Fibroblast of skin of right quadriceps (primary cell): Measurements from ENCODE around the gene SORD.
A peak's percentile ranks its signal among the peaks of the same experiment; 100 is the strongest.
"Not testable (repeated sequence)": the region's sequence is repeated elsewhere in the genome, so short reads cannot be mapped to it uniquely, and the experiment has no call there.

Source experiments
- DNase-seq: peaks from one replicate; pipeline ENCODE4 v3.0.0-alpha.2; 2013

The SORD gene

DNA sequence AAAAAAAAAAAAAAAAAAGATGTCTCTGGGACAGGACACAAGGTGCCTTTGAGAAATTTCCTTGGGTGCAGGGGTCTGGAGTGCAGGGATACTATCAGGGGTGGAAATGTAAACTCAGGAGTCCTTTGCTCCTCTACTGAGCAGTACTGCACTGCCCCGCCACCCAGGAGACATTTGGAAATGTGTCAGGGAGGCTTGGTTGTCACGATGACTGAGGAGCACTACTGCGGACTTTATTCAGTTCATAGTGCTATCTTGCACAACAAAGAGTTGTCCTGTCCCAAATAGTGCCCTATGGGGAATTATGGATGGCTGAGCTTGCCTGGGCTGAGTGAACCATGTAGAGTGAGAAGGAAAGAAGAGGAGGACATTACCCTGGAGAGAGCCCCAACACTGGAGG is 2.6 kb downstream of the SORD start:
- not testable (repeated sequence) for DNase-seq

DNA sequence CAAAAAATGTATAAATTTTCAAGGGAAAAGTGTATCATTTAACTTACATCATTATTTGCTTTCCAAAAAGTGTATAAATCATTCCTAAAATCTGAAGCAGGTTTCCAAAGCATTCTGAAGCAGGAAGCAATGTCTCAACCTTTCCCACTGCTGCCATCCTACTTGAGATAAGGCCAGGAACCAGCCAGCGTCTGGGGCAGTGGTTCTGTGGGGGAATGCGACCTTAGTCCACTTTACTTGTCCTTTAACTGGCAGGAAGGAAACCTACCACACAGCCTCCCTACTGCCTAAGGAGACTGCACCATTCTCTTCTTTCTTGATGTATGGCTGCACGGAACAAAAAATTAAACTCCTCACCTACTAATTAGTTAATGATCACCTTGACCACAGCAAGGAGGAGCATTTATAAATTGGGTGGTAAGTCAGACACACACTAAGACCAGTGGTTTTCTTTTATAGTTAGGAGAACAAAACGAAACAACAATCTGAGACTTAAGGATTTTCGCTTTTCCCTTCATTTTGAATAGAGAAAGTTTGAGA is 3.7 kb downstream of the SORD start:
- no peak for DNase-seq

DNA sequence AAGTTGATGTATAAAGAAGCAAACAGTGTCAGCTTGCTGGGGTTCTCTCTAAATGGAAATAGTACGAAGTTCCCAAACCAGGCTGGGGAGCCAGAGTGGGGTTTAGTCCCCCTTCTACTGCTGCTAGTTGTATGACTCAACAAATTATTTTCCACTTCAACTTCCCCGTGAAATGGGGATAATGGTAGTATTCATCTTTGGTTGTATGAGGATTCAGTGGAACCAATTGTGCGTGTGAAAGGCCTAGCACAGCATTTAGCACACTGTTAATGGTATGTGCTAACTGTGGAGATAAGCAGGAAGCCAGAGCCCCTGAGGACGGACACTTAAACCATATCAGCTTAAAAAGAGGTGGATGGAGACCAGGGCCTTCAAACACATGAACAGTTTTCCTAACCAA is 4.2 kb downstream of the SORD start:
- no peak for DNase-seq

DNA sequence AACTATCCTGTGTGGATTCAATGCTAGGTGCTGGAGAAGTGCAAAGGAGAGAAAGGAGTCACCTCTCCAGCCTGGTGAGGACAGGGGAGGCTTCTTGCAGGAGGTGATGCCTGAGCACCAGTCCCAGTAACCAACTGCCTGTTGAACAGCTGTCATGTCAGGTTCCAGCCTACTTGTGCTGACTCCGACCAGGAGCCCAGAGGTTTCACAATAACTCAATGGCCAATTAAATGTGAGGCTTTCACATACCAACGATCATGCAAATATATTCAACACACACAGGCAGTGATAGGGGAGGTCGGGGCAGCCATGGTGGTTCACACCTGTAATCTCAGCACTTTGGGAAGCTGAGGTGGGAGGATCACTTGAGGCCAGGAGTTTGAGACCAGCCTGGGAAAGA is 7.7 kb downstream of the SORD start:
- no peak for DNase-seq

DNA sequence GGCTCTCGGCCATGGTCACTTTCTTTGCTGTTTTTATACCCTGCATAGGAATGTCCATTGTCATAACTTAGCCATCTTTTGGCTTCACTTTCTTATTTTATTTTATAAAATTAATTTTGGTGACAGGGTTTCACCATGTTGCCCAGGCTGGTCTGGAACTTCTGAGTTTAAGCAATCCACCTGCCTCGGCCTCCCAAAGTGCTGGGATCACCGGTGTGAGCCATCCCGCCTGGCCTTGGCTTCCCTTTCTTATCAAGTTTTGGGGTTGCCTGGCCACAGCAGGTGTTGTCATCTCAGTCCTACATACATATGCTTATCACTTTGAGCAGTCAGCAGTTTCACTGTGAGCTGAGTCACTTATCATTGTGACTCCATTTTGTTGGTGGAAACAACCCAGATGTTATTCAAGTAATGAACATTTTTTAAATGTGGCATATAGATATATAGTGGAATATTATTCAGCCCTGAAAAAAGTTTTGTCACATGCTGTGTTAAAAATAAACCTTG is 8.6 kb downstream of the SORD start:
- not testable (repeated sequence) for DNase-seq

DNA sequence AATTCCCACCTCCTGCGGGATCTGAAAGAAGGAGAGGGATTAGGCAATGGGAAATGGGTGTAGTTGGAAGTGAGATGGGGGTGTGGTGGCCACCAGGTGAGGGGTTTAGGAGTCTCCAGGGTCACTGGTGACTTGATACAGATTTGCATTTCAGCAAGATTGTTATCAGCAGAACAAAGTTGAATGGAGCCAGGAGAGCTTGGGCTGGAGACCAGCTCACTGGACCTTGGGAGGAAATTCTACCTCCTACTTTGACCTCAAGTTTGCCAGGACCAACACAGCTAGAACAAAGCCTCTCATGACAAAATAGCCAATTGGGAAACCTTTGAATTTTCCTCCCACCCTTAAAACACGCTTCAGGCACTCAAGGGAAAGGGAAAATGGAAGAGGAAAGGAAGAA is 9.5 kb downstream of the SORD start:
- DNase-seq, result not testable (repeated sequence)

DNA sequence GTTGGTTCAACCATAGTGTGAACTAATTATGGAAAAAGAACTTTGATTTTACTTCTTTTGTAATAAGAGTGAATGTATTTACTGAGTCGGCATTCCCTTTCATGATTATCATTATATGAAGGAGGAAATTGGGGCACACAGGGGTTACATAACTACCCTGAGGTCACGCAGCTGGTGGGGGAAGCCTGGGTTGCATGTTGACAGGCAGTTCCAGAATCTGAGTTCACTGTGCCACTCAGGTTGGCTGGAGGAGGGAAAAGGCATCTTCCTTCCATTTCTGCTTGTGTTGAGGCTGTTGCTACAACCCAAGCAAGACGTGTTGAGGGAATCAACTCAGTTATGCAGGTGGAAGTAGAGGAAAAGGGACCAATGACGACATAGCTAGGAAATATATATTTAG is 11.1 kb downstream of the SORD start:
- DNase-seq, result not testable (repeated sequence)

DNA sequence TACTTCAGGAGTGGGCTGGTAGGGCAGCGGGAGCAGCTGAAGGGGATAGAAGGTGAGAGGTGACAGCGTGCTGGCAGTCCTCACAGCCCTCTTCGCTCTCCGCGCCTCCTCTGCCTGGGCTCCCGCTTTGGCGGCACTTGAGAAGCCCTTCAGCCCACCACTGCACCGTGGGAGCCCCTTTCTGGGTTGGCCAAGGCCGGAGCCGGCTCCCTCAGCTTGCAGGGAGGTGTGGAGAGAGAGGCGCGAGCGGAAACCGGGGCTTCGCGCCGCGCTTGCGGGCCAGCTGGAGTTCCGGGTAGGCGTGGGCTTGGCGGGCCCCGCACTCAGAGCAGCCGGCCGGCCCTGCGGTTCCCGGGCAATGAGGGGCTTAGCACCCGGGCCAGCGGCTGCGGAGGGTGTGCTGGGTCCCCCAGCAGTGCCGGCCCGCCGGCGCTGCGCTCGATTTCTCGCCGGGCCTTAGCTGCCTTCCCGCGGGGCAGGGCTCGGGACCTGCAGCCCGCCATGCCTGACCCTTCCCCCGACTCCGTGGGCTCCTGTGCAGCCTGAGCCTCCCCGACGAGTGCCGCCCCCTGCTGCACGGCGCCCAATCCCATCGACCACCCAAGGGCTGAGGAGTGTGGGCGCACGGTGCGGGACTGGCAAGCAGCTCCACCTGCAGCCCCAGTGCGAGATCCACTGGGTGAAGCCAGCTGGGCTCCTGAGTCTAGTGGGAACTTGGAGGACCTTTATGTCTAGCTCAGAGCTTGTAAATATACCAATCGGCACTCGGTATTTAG is 11.8 kb downstream of the SORD start:
- DNase-seq, result not testable (repeated sequence)

DNA sequence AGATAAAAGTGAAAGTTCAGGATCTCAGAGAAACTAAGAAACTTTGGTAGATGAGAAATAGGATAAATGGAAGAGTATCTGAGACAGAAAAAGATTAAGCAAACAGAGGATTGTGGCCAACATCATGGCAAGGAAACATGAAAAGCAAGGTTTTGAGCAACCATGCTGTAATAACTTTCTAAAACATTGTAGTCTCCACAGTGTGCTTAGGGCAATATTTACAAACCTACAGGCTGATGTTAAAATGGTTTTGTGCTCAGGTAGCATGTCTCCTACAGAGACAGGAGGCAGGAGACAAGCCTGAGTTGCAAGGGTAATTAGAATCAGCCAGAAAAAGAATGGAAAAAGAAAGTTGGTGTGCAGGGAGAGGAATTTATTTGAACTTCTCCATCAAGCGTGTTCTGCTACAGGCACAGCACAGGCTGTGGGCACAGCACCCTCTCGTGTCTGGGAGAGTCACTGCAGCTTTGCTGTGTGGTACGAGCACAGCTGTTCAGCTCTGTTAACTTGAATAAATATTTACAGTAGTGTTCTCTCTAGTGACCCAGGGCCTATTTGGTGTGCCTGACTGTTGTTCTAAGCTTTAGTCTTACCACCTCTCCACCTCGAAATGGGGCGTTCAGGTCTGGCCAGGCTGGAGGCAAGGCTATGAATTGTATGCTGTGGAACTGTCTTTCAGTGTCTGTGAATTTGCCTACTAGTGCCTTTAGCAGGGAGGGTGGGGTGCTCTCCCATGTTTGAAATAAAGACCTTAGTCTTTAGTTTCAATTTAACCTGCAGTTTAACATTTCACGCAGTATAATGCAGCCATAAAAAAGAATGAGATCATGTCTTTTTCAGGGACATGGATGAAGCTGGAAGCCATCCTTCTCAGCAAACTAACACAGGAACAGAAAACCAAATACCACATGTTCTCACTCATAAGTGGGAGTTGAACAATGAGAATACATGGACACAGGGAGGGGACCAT is 14.1 kb downstream of the SORD start:
- DNase-seq, result peak; percentile 49

DNA sequence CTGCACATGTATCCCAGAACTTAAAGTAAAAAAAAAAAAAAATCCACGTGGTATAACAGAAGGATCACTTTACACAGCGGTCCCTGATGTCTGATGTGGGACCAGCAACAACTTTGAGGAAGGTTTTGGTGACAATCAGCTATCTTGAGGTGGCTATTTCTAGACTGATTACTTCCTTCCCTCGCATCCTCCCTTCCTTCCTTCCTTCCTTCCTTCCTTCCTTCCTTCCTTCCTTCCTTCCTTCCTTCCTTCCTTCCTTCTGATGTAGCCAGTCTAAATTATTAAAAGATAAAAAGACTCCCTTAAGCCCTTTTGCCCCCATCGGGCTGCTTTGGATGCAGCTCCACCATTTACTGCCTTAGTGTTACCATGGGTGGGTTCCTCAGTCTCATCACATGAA is 14.9 kb downstream of the SORD start:
- no peak for DNase-seq

DNA sequence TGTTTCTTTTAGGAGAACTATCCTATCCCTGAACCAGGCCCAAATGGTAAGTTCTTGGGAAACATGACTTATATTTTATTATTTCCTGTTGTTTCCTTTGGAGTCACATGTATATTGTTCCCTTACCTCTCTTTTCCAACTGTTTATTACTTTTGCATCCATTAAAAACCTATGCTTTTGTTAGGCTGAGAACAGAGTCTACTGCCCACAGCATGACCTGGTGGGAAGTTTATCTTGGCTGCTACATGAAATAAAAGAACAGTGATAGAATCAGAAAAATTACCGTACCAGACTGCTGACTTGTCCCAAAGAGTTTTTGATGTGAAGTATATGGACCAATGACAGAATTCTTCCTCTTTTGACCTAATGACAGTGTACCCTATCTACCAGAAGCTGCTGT is 17.4 kb downstream of the SORD start:
- not testable (repeated sequence) for DNase-seq

DNA sequence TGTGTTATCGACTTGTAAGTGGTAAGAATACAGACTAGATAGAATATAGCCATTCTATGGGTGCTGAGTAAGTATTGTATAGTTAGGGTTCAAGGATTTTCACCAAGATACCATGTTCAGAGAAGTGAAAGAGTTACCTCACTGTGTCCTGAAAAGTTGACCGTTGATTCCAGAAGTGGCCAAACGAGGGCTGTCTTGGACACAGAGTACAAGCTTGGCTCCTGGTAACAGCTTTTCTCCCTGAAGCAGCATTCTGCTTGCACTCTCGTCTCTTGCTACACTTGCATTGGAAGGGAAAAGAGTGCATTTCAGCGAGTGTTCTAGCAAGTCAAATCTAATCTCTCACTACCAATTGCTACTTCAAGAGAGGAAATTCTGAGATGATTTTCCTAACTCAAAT is 18.5 kb downstream of the SORD start:
- DNase-seq, result not testable (repeated sequence)

DNA sequence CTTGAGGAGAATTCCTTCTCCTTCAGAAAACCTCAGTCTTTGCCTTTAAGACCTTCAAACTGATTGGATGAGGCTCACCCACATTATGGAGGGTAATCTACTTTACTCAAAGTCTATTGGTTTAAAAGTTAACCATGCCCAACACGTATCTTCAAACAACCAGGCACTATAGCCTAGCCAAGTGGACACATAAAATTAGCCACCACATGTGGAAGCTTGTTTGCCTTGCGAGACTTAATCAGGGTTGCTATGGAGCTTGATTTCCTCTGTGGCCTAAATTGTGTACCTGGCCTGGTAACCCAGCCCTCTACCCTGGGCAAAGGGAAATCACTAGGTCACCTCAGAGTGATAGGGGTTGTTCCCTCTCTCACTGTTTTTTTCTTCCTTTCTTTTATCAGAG is 19.9 kb downstream of the SORD start:
- not testable (repeated sequence) for DNase-seq

DNA sequence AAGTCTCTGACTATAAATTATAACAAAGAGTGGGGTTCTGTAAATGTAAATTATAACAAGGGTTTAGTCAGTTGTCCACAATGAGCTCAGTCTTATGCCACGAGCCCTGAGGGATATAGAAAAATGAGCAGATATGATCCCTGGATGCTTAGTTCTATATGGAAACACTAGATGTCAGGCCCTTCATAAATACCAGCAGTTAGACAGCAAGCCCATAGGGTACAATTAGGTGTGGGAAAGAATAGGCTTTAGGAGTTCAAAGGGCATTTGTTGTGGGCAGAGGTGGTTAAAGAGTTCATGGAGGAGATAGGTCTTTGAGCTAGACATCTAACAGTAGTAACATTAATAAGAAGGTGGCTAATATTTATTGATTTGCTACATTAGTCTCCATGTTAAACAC is 21.3 kb downstream of the SORD start:
- not testable (repeated sequence) for DNase-seq

DNA sequence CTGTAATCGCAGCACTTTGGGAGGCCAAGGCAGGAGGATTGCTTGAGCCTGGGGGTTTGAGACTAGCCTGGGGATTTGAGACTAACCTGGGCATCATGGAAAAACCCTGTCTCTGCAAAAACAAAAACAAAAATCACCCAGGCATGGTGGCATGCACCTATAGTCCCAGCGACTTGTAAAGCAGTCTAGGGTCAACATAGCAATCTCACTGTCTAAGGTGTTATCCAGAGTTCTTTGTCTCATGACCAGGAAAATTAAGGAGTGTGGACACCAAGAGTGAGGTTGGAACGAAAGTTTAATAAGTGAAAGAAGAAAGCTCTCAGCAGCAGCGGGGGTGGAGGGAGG is 25.4 kb downstream of the SORD start:
- DNase-seq, result not testable (repeated sequence)

DNA sequence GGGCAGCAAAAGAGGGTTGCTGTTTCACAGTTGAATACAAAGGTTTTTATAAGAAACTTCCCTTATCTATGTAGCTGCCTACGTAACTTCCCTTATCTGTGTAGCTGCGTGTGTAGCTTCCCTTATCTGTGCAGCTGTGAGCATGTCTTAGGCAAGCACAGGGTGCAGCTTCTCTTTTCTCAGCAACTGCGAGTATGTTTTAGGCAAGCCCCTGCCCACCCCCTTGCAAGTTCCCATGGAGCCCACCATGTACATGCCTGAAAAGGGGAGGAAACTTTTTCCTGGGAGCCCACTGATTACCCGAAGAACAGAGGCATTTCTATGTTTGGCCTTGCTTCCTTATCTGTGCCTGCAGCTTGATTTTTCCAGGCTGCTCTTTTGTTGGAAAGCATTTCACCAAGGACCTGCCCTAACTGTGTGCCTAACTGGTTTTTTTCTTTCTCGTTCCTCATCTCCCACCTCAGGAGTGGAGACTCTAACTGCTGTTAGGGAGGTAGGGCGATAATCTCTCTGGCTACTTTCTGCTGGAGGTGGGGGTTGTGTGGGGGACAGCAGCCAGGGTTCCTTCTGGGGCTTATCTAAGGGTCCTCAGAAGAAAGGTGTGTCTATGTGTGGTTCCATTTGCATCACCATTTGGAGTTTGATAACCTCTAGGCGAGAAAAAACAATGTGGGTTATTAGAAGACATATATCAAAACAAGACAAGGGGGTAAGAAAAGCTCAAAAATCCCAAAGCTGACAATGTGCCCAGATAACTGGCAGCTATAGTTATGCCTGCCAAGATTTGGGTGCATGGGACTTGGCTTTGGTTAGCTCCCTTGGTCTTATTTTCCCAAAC is 26.0 kb downstream of the SORD start:
- no peak for DNase-seq

DNA sequence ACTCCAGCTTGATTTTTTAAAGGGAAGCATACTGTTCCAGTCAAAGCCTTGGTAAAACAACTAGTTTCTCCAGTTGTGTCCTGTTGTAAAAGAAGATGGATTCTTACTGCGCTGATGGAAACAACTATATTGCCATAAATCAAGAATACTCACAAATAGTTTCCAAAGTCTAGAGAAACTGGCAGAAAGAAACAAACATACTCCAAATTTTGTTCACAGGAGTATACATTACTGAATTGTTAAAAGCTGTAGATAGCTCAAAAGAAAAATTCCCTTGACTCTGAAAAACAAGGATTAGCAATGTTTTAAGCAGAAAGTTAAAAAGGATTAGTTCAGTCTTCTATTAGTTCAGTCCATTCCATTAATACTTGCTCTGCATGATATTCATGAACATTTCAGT is 27.6 kb downstream of the SORD start:
- no peak for DNase-seq

DNA sequence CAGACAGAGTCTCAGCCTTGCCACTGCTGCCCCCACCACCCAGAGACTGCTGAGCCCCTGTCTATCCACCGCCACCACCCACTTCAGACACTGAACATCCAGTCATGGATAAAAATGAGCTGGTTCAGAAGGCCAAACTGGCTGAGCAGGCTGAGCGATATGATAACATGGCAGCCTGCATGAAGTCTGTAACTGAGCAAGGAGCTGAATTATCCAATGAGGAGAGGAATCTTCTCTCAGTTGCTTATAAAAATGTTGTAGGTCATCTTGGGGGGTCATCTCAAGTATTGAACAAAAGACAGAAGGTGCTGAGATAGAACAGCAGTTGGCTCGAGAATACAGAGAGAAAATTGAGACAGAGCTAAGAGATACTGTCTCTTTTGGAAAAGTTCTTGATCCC is 29.7 kb downstream of the SORD start:
- DNase-seq, result not testable (repeated sequence)

DNA sequence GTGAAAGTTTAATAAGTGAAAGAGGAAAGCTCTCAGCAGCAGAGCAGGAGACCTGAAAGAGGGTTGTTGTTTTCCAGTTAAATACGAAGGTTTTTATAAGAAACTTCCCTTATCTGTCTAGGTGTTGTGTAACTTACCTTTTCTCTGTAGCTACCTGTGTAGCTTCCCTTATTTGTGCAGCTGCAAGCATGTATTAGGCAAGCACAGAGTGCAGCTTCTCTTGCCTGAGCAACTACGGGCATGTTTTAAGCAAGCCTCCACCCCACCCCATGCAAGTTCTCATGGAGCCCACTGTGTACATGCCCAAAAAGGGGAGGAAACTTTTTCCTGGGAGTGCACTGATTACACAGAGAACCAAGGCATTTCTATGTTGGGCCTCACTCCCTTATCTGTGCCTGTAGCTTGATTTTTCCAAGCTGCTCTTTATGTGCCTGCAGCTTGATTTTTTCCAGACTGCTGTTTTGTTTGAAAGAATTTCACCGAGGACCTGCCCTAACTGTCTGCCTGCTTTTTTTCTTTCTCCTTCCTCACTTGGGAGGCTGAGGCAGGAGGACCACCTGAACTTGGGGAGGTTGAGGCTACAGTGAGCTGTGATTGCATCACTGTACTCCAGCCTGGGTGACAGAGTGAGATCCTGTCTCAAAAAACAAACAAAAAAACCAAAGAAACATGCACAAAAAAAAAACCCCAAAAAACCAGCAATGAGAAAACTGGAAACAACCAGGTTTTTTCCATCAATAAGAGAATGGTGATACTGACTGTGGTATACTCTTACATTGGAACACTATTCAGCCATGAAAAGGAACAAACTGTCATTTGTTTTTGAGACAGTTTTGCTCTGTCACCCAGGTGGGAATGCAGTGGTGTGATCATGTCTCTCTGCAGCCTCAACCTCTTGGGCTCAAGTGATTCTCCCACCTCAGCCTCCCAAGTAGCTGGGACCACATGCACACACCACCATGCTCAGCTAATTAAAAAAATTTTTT is 36.0 kb downstream of the SORD start:
- DNase-seq, result not testable (repeated sequence)

DNA sequence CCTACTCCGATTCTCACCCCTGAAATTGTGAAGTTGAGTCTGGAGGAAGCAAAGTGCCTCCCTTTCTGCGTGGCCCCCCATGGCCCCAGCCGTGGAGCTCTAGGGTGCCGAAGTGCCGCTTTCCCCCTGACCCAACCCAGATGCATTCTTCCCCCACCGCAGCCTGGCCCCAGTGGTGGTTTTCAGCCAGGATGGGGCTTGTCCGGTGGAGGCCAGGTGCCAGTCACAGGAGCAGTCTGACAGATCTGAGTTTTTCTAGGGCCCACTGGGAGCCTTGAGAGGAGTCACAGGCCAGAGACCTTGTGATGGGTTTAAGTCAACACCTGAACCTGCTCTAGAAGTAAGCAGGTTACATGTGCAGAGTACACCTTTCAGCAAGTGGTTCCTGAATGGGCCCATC is 39.3 kb downstream of the SORD start:
- DNase-seq, result not testable (repeated sequence)

DNA sequence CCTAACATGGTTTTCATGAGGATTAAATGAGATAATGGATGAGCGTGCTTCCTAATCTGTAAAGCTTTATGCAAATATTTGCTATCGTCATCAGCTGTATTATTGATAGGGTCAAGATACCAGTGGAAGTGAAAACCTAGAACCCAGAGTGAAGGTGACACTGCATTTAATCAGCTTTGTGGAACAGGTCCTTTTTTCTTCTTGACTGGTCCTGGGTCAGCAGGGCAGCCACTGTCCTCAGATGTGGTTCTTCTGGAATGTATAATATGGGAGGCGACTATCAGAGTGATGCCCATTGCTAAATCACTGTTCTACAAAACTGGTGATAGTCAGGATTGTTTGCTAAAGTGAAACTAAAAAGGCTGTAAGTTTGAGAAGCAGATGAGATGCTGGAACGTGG is 41.4 kb downstream of the SORD start:
- no peak for DNase-seq
